ENCODE data around the gene CHMP5. TPM values are rescaled to one million over a fixed set of nuclear protein-coding genes. Genes with fewer than 3 reads are reported as not detected.
A peak's percentile ranks its signal among the peaks of the same experiment; 100 is the strongest.

CHMP5 gene
- polyA plus RNA-seq, 1 donor: 68.9 TPM

- DNase-seq: no peak
These were observed 20.6 kb upstream of the CHMP5 start for GRCh38 chr9:33244137-33244784.

GRCh38 chr9:33245341-33245740 lies 19.5 kb upstream of the CHMP5 start:
- no peak for DNase-seq

GRCh38 chr9:33246269-33246860 lies 18.5 kb upstream of the CHMP5 start:
- DNase-seq: no peak

GRCh38 chr9:33248606-33249005 lies 16.2 kb upstream of the CHMP5 start:
- no peak for DNase-seq

GRCh38 chr9:33249087-33249658 lies 15.7 kb upstream of the CHMP5 start:
- no peak for DNase-seq

- no peak for DNase-seq
These were observed 14.9 kb upstream of the CHMP5 start for GRCh38 chr9:33249983-33250382.

- DNase-seq: no peak
These were observed 14.3 kb upstream of the CHMP5 start for GRCh38 chr9:33250458-33250995.

GRCh38 chr9:33254211-33254610 lies 10.6 kb upstream of the CHMP5 start:
- no peak for DNase-seq

GRCh38 chr9:33255014-33255413 lies 9.8 kb upstream of the CHMP5 start:
- no peak for DNase-seq

GRCh38 chr9:33255471-33255870 lies 9.4 kb upstream of the CHMP5 start:
- DNase-seq: no peak

GRCh38 chr9:33256236-33256635 lies 8.6 kb upstream of the CHMP5 start:
- DNase-seq: no peak

GRCh38 chr9:33257276-33257675 lies 7.6 kb upstream of the CHMP5 start:
- no peak for DNase-seq

GRCh38 chr9:33260372-33260771 lies 4.5 kb upstream of the CHMP5 start:
- no peak for DNase-seq

GRCh38 chr9:33263131-33264002 lies 1.5 kb upstream of the CHMP5 start:
- DNase-seq: peak; percentile 18

- peak; percentile 45 for DNase-seq
These were observed 811 bp upstream of the CHMP5 start for GRCh38 chr9:33264003-33264472.

GRCh38 chr9:33265211-33265865 lies 489 bp downstream of the CHMP5 start:
- no peak for DNase-seq

- no peak for DNase-seq
These were observed 2.4 kb downstream of the CHMP5 start for GRCh38 chr9:33267151-33267767.

GRCh38 chr9:33270146-33270545 lies 5.3 kb downstream of the CHMP5 start:
- DNase-seq: no peak

- DNase-seq: no peak
These were observed 7.2 kb downstream of the CHMP5 start for GRCh38 chr9:33272061-33272460.

GRCh38 chr9:33273266-33273971 lies 8.6 kb downstream of the CHMP5 start:
- no peak for DNase-seq

- DNase-seq: no peak
These were observed 9.1 kb downstream of the CHMP5 start for GRCh38 chr9:33273972-33274328.

Data from hindlimb muscle (tissue), 1 donor.